Measurements from ENCODE around the gene PCA3. TPM values are rescaled to one million over a fixed set of nuclear protein-coding genes. Genes with fewer than 3 reads are reported as not detected.
A peak's percentile ranks its signal among the peaks of the same experiment; 100 is the strongest.

PCA3 gene
- total and polyA plus RNA-seq, 2 donors (not counting 1 experiment from before 2014, with no cell fraction given) = not detected

- Histone ChIP-seq H3K27me3 (ENCODE audit: control insufficient read depth, insufficient read depth, low read length) (no peaks in the 10 kb centered on the region), H3K36me3 (ENCODE audit: control insufficient read depth, insufficient read depth, low read length) (no peaks in the 10 kb centered on the region), H3K4me3 (replicated peaks in 1 of 4; ENCODE audit: control extremely low read depth in 1 of 4, insufficient read depth in 1 of 4, low read depth in 3 of 4, low read length in 4 of 4) (no peak overlapping the region), H2AFZ (ENCODE audit: low read length) (no peak overlapping the region), H3K79me2 (ENCODE audit: control insufficient read depth, insufficient read depth, low read length) (no peaks in the 10 kb centered on the region), H3K4me1 (ENCODE audit: control insufficient read depth, extremely low read depth, insufficient read depth, low read length) (no peaks in the 10 kb centered on the region), H3K9ac (ENCODE audit: insufficient read depth, low read length) (no peak overlapping the region), H3K9me3 (ENCODE audit: control insufficient read depth, insufficient read depth, low read depth, low read length) (no peaks in the 10 kb centered on the region), H4K20me1 (ENCODE audit: control insufficient read depth, extremely low read depth, insufficient read depth, low read length) (no peaks in the 10 kb centered on the region), H3K4me2 (ENCODE audit: extremely low read depth, insufficient read depth, low read length) (no peak overlapping the region), H3K27ac (ENCODE audit: insufficient read depth, low read length) (no peak overlapping the region)
- TF ChIP-seq CTCF (conservative IDR thresholded peaks at IDR 0.05 in 1 of 2, IDR thresholded peaks at IDR 0.05 in 1 of 2; ENCODE audit: low read depth in 1 of 2, low read length in 2 of 2) = no peak
- TF ChIP-seq EZH2 (IDR thresholded peaks at IDR 0.05; ENCODE audit: low read length, missing control alignments) = no peak
- peak in 1 of 2 donors; percentile 11 for DNase-seq (ENCODE audit: low read depth in 2 of 2)
Observed at GRCh38 chr9:76808636-76809035, 44.4 kb downstream of the PCA3 start.

GRCh38 chr9:76810377-76810957 is 46.2 kb downstream of the PCA3 start:
- no peaks in the 10 kb centered on the region for H4K20me1 ChIP-seq (ENCODE audit: control insufficient read depth, extremely low read depth, insufficient read depth, low read length)
- H3K9ac ChIP-seq (ENCODE audit: insufficient read depth, low read length) = no peak overlapping the region
- H3K79me2 ChIP-seq (ENCODE audit: control insufficient read depth, insufficient read depth, low read length) = no peaks in the 10 kb centered on the region
- TF ChIP-seq CTCF (conservative IDR thresholded peaks at IDR 0.05 in 1 of 2, IDR thresholded peaks at IDR 0.05 in 1 of 2; ENCODE audit: low read depth in 1 of 2, low read length in 2 of 2) (peak; percentile 95 to 96), EZH2 (IDR thresholded peaks at IDR 0.05; ENCODE audit: low read length, missing control alignments) (no peak)
- no peak overlapping the region for H3K27ac ChIP-seq (ENCODE audit: insufficient read depth, low read length)
- no peak overlapping the region for H3K4me2 ChIP-seq (ENCODE audit: extremely low read depth, insufficient read depth, low read length)
- H3K36me3 ChIP-seq (ENCODE audit: control insufficient read depth, insufficient read depth, low read length) = no peaks in the 10 kb centered on the region
- H3K27me3 ChIP-seq (ENCODE audit: control insufficient read depth, insufficient read depth, low read length) = no peaks in the 10 kb centered on the region
- no peaks in the 10 kb centered on the region for H3K4me1 ChIP-seq (ENCODE audit: control insufficient read depth, extremely low read depth, insufficient read depth, low read length)
- no peaks in the 10 kb centered on the region for H3K9me3 ChIP-seq (ENCODE audit: control insufficient read depth, insufficient read depth, low read depth, low read length)
- H3K4me3 ChIP-seq (replicated peaks in 1 of 4; ENCODE audit: control extremely low read depth in 1 of 4, insufficient read depth in 1 of 4, low read depth in 3 of 4, low read length in 4 of 4) = no peak overlapping the region
- peak; percentile 53 to 77 for DNase-seq (ENCODE audit: low read depth in 2 of 2)
- H2AFZ ChIP-seq (ENCODE audit: low read length) = no peak overlapping the region

GRCh38 chr9:76812591-76812990 is 48.4 kb downstream of the PCA3 start:
- no peak overlapping the region for H3K4me3 ChIP-seq (replicated peaks in 1 of 4; ENCODE audit: control extremely low read depth in 1 of 4, insufficient read depth in 1 of 4, low read depth in 3 of 4, low read length in 4 of 4)
- H3K36me3 ChIP-seq (ENCODE audit: control insufficient read depth, insufficient read depth, low read length) = no peaks in the 10 kb centered on the region
- peaks cover 5% of the 10 kb centered on the region for H3K4me1 ChIP-seq (ENCODE audit: control insufficient read depth, extremely low read depth, insufficient read depth, low read length)
- no peaks in the 10 kb centered on the region for H3K9me3 ChIP-seq (ENCODE audit: control insufficient read depth, insufficient read depth, low read depth, low read length)
- H3K27me3 ChIP-seq (ENCODE audit: control insufficient read depth, insufficient read depth, low read length) = no peaks in the 10 kb centered on the region
- no peaks in the 10 kb centered on the region for H4K20me1 ChIP-seq (ENCODE audit: control insufficient read depth, extremely low read depth, insufficient read depth, low read length)
- no peak overlapping the region for H3K9ac ChIP-seq (ENCODE audit: insufficient read depth, low read length)
- H3K27ac ChIP-seq (ENCODE audit: insufficient read depth, low read length) = no peak overlapping the region
- no peak for TF ChIP-seq EZH2 (IDR thresholded peaks at IDR 0.05; ENCODE audit: low read length, missing control alignments)
- no peak overlapping the region for H2AFZ ChIP-seq (ENCODE audit: low read length)
- no peaks in the 10 kb centered on the region for H3K79me2 ChIP-seq (ENCODE audit: control insufficient read depth, insufficient read depth, low read length)
- DNase-seq (ENCODE audit: low read depth in 2 of 2) = no peak
- H3K4me2 ChIP-seq (ENCODE audit: extremely low read depth, insufficient read depth, low read length) = no peak overlapping the region
